CD4-positive, alpha-beta T cell treated with Interleukin-4 for 4 hours (primary cell): ENCODE measurements around the gene LENG9.
"Not testable (repeated sequence)": the region's sequence is repeated elsewhere in the genome, so short reads cannot be mapped to it uniquely, and the experiment has no call there.

ENCODE experiments used
- DNase-seq: peaks from one replicate; pipeline ENCODE4 v3.0.0-alpha.2; 2020

LENG9 gene

GRCh38 chr19:54477650-54478049 is 14.1 kb upstream of the LENG9 start:
- DNase-seq, result no peak

GRCh38 chr19:54475706-54476105 is 12.1 kb upstream of the LENG9 start:
- DNase-seq, result no peak

- DNase-seq, result no peak
Observed at GRCh38 chr19:54473892-54474372, 10.4 kb upstream of the LENG9 start.

- DNase-seq, result no peak
Observed at GRCh38 chr19:54473071-54473891, 9.7 kb upstream of the LENG9 start, which contains the start of gene CDC42EP5. Gene CDC42EP5 (minus strand): TSS chr19:54473296. CDS start chr19:54465547, 7,749 bp downstream.

GRCh38 chr19:54470991-54471782 is 7.6 kb upstream of the LENG9 start:
- no peak for DNase-seq

GRCh38 chr19:54470276-54470887 is 6.8 kb upstream of the LENG9 start:
- DNase-seq, result no peak

- no peak for DNase-seq
Observed at GRCh38 chr19:54469496-54469934, 5.9 kb upstream of the LENG9 start.

- not testable (repeated sequence) for DNase-seq
Observed at GRCh38 chr19:54466110-54466480, 2.5 kb upstream of the LENG9 start.

- DNase-seq, result no peak
Observed at GRCh38 chr19:54465426-54466109, 2.0 kb upstream of the LENG9 start.

- peak; percentile 66 for DNase-seq
Observed at GRCh38 chr19:54464630-54465425, 1.2 kb upstream of the LENG9 start.

- peak; percentile 90 for DNase-seq
Observed at GRCh38 chr19:54464044-54464629, 559 bp upstream of the LENG9 start.

- DNase-seq, result peak; percentile 57
Observed at GRCh38 chr19:54462655-54463530, 685 bp downstream of the LENG9 start.

GRCh38 chr19:54462047-54462654 is 1.4 kb downstream of the LENG9 start:
- no peak for DNase-seq

GRCh38 chr19:54461613-54462012 is 2.0 kb downstream of the LENG9 start:
- DNase-seq, result no peak

GRCh38 chr19:54461210-54461609 is 2.4 kb downstream of the LENG9 start:
- no peak for DNase-seq

GRCh38 chr19:54460230-54461005 is 3.2 kb downstream of the LENG9 start:
- no peak for DNase-seq

- DNase-seq, result no peak
Observed at GRCh38 chr19:54459282-54460229, 4.0 kb downstream of the LENG9 start.
